GM21447 (cell line): ENCODE data around the gene ARRB1.
"Not testable (repeated sequence)": the region's sequence is repeated elsewhere in the genome, so short reads cannot be mapped to it uniquely, and the experiment has no call there.

Experiments used
- ATAC-seq: cut with Tn5 transposase; IDR thresholded peaks from one replicate; pipeline ENCODE4 v1.9.1; 2021; ENCODE audit not compliant: unreplicated experiment

ARRB1 gene

GRCh38 chr11:75344186-75344585 lies 7.3 kb downstream of the ARRB1 start:
- no peak for ATAC-seq

- no peak for ATAC-seq
Observed at GRCh38 chr11:75342966-75343870, 8.2 kb downstream of the ARRB1 start.

GRCh38 chr11:75342231-75342918 lies 9.1 kb downstream of the ARRB1 start:
- no peak for ATAC-seq

- ATAC-seq: no peak
Observed at GRCh38 chr11:75341612-75342011, 9.8 kb downstream of the ARRB1 start.

- ATAC-seq: peak; percentile 42
Observed at GRCh38 chr11:75339685-75340409, 11.6 kb downstream of the ARRB1 start.

- ATAC-seq: no peak
Observed at GRCh38 chr11:75338516-75339208, 12.8 kb downstream of the ARRB1 start.

- ATAC-seq: no peak
Observed at GRCh38 chr11:75337195-75337654, 14.2 kb downstream of the ARRB1 start.

- no peak for ATAC-seq
Observed at GRCh38 chr11:75334976-75335375, 16.5 kb downstream of the ARRB1 start.

- no peak for ATAC-seq
Observed at GRCh38 chr11:75334402-75334891, 17.0 kb downstream of the ARRB1 start.

- no peak for ATAC-seq
Observed at GRCh38 chr11:75333807-75334140, 17.7 kb downstream of the ARRB1 start.

GRCh38 chr11:75333022-75333806 lies 18.2 kb downstream of the ARRB1 start:
- no peak for ATAC-seq

- not testable (repeated sequence) for ATAC-seq
Observed at GRCh38 chr11:75331761-75332160, 19.7 kb downstream of the ARRB1 start.

GRCh38 chr11:75331304-75331703 lies 20.2 kb downstream of the ARRB1 start:
- ATAC-seq: not testable (repeated sequence)

GRCh38 chr11:75330886-75331285 lies 20.6 kb downstream of the ARRB1 start:
- ATAC-seq: not testable (repeated sequence)

GRCh38 chr11:75330291-75330690 lies 21.2 kb downstream of the ARRB1 start:
- ATAC-seq: no peak

GRCh38 chr11:75328426-75329277 lies 22.8 kb downstream of the ARRB1 start:
- peak; percentile 81 for ATAC-seq

- ATAC-seq: no peak
Observed at GRCh38 chr11:75326439-75326810, 25.0 kb downstream of the ARRB1 start.

GRCh38 chr11:75325713-75326438 lies 25.6 kb downstream of the ARRB1 start:
- ATAC-seq: no peak
